HG03064 (cell line): ENCODE data around the gene NOL3.
"Not testable (repeated sequence)": the region's sequence is repeated elsewhere in the genome, so short reads cannot be mapped to it uniquely, and the experiment has no call there.

Experiments used
- ATAC-seq: cut with Tn5 transposase; IDR thresholded peaks from one replicate; pipeline ENCODE4 v1.9.1; 2021; ENCODE audit warnings: low read depth; ENCODE audit not compliant: unreplicated experiment

NOL3 gene

DNA sequence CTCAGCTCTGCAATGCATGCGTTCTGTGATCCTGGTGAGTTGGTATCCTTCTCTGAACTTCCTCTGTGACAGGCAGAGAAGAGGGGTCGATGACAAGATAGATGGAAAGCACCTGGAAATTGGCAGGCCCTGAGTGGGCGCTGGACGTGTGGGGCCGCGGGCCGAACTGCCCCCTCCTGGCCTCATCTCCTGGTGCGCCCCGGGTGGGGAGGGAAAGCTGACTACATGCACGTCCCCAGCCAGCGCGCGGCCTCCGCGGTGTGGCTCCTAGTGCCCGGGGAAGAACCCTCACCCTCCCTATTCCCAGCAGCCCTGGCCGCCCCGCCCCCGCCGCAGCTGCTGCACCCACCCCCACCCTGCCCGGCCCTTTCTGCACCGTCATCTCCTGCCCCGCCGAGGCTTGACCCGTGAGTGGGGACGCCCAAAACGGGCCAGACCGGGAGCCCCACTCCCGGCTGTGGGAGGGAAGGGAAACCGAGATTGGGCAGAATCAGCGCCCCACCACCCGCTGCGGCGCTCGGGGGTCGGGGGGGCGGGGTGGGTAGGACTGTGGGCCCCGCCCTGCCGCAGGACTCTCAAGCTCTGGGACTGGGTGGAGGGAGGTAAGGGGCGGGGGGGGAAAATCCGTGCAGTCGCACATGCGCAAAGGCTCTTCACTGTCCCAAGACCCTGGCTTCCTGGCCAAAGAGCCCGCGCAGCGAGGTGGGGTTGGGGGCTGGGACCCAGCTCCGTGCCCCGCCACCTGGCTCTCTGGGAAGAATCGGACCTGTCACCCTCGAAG lies at the start of gene NOL3:
TSS of gene NOL3 (plus strand) at position 371 of the 781 bp plus-strand sequence.
- ATAC-seq, result peak; percentile 39

DNA sequence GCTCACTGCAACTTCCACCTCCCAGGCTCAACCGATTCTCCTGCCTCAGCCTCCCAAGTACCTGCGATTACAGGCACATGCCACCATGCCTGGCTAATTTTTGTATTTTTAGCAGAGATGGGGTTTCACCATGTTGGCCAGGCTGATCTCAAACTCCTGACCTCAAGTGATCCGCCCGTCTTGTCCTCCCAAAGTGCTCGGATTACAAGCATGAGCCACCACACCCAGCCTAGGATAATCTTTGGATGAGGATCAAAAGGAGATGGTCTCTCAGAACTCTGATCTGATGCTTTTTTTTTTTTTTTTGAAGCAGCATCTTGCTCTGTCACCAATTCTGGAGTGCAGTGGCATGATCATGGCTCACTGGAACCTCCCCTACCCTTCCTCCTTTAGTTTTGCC lies 47.5 kb upstream of the NOL3 start:
- ATAC-seq, result not testable (repeated sequence)

DNA sequence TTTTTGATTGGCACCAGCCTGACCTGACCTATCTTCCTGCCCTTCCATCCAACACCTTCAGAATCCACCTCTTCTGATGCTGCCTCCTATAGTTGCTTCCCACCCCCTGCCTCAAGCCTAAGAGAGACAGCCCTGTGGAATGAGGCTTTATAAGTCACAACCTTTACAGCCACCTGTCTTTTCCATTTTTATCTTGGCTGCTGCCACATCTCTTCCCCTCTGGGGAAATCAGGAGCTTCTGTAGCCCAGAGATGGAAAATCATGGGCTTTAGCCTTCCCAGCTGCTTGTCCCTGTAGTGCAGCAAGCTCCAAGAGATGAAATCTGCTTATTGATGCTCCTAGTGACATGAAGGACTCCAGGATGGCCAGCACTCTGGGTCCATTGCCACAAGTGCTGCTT lies 41.9 kb upstream of the NOL3 start:
- no peak for ATAC-seq

DNA sequence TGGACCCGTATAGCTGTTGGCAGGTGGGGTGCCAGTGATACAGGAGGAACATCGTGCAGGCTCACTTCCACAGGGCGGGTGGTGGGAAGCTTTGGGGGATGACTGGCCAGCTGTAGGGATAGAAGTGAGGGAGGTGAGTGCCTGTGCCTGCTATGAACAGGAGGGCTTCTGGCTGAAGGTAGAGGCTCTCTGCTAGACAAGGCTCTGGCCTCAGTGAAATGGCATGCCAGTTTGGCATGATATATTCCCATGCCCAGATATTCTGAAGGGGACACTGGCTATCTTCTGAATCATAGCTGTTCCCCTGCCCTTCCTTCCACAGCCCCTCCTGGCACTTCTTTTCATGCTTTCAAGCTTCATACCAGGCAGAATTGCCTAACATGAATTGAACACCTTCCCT lies 41.5 kb upstream of the NOL3 start:
- ATAC-seq, result no peak

DNA sequence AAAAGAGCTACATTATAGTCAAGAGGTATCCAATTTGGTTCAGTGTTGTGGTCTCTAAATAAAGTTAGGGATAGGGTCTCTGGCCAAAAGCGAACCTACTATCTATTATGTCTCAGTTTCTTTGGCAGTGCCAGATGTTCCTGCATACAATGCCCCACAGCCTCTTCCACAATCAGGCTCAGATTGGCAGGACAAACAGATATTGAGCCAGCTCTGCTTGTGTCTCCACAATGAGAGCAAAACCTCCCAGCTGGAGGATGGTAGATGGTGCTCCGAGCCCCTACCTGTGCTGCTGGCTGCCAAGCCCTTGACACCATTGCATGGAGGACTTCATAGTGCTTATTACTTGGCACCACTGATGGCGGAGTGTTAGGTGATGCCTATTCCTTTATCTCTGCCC lies 40.9 kb upstream of the NOL3 start:
- ATAC-seq, result no peak

DNA sequence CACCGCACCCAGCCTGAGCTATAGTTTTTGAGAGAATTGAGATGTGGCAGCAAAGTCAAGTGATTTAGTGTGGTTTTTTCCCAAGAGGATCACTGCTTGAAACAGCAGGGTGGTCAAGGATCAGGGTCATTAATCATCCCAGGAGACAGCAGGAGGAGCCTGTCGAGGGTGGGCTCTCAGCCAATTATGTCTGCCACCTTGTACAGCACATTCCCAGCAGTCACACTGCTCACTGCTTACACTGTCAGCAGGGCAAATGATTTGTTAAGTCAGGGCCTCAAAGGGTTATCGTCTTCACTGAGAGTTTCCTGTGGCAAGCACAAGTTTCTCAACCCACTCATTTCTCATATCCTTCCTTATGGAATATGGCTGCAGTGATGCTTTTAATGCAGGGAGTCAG lies 32.7 kb upstream of the NOL3 start:
- ATAC-seq, result no peak

DNA sequence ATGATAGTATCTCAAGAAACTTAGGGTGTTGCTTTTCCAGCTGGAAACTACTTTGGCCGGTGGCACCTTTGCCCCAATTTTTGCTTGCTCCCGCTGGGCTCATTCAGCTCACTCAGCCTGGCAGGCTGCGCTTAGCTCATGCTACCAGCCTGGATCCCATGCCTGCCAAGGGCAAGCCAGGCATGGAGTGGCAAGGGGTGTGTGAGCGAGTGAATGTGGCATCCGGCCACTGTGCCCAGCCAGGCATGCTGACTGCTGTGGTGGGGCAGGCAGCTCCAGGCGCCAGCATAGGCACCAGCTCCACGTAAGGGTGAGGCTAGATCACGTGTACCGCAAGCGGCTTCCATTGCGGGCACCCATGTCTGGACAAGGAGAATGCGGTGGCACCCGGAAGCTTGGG lies 28.9 kb upstream of the NOL3 start:
- ATAC-seq, result no peak

DNA sequence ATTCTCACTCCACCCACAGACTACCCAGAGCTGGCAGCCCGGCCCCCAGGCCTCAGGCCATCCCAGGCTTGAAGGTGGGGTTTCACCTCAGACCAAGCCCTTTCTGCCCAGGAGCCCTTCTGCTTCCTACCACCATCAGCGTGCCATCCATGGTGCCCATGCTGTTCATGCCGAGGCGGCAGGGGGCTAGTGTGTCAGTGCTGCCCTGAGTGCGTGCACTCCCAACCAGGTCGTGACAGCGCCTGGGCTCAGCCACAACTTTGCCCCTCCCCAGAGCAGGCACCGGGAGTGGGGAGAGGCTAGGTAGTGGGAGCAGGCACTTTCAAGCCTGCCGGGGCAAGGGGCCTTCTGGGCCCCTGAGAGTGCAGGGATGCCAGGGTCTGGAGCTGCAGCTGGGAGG lies 28.0 kb upstream of the NOL3 start:
- no peak for ATAC-seq

DNA sequence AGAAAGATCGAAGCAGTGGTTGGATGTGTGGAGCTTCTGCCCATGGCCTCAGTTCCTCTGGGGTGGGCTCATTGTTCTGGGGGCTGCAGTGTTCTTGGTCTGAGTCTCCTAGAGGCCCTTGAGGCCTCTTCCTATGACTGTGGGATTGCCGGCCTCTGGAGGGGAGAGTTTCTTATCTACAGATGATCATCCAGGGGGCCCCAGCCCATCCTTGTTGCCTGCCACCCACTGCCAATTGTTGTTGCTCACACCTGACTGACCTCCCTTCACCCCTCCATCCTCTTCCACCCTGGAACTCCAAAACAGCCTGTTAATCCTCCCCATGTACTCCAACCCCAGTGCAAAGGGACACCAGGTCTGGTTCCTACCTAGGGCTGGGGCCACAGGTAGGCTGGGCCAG lies 25.4 kb upstream of the NOL3 start:
- no peak for ATAC-seq

DNA sequence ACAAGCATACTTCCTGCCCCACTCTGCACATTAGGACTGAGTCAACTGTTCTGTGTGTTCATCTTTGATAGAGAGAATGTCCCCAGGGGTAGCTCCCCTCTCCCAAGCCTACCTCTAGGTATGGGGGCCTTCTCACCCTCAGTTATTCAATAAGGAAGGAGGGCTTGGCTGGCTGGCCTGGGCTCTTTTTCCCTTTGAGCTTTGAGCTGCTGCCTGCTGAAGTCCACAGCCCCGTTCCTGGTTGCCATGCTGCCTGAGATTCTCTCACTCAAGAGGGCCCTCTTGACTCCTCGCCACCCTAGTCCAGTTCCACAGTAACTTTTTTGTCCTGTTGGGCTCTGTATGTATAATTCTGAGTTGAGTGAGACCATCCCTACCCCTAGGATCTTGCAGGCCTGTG lies 24.6 kb upstream of the NOL3 start:
- no peak for ATAC-seq

DNA sequence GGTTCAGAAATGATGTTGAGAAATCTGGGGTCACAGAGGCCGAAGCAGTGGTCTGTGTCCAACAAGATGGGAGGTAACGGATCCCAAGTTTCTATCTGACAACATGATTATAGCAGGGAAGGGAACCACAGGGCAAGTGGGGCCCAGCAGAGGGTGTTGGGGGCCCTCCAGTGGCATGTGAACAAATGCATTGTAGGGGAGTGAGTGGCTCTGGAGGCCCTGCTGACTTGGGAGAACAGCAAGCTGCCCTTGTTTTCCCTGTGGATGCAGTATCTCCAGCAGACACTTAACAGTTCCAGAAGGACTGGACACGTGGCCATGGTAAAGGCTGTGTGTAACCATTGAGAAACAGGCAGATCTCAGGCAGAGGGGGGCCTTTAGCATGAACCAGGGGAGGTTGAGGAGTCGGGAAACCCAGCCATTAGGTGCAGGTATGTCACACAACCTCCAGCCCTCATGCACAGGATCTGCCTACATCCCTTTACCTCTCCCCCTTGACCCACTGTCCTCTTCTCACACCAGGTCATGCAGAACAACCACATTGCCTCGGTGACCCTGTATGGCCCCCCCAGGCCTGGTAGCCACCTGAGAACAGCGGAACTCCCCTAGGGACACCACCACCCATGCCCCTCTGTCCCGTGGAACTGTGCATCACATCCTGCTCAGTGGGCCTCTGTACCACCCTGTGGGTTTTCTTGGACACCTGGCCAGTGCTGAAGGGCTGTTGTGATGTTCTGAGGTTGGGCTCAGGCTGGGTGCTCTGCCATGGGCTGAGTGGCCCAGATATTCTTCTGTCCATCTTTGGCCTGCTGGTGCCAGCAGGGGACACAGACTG lies 23.6 kb upstream of the NOL3 start:
- ATAC-seq, result no peak

DNA sequence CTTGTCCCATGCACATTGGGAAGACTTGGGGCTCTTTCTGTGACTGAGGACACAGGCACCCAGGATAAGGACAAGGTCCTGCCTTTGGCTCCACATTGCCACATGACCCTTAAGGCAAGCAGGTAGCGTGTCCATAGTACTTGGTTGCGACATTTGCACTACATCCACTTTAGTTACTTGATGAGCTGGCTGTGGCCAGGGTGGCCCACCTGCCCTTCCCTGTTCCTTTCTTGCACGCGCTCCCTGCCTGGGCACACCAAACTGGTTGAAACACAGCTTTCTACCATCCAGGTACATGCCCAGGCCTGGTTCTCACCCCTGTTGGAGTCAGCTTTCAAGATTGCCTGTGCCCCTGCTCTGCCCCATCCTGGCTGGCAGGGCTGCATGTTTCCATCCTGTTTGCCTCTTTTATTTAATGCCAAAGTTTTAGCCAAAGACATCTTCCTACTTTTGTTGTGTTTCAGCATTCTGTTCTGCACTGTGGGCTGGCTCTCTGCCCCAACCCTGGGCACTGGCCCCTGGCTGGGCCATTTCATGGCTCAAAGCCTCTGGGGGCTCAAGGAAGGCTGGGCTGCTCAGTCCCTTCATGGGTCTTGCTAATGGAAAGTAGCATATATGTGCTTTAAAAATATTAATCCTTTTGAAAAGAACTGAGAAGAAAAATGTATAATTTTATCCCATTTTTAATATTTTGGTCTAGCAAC lies 22.7 kb upstream of the NOL3 start:
- ATAC-seq, result no peak

DNA sequence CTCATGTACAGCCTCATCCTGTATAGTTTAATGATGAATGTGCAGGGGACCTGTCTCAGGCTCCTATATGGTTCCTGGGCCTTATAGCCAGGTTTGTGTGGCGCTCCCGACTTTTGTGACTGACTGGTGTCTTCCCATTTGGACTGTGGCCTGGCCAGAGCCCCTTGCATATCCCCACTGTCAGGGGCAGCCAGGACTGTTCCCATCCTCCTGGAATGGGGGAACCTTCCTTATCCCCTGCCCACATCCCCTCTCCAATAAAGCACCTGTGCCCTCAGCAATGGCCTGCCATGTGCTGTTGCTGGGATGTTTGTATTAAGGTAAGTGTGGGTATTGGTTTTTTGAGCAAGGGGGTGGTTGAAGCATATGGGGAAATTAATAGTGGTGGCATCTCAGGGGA lies 22.1 kb upstream of the NOL3 start:
- no peak for ATAC-seq

DNA sequence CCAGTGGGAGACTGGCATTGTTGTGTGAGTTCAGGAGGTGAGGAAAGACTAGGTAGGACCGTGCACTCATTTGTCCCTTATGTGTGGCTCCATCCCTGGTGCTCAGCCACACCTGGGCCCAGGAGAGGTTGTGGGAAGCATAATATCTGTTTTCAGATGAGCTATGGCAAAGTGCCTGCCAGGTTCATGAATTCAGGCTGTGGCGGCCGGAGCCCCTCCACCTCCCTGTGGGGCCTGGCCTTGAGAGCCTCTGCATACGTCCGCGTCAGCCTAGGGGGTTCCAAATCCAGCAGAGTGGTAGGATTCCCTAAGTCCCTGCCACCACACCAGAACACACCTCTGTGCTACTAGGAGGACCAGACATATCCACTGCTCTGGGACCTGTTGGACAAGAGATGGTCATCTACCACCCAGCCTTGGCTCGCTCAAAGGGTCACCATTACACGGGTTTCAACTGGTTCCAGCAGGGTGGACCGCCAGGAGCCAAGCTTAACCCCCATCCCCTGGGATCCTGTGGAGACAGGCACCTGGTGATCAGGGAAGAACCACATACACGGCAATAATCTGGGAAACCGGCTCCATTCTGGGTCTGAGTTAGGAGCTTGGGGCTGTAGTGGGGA lies 21.6 kb upstream of the NOL3 start:
- ATAC-seq, result no peak

DNA sequence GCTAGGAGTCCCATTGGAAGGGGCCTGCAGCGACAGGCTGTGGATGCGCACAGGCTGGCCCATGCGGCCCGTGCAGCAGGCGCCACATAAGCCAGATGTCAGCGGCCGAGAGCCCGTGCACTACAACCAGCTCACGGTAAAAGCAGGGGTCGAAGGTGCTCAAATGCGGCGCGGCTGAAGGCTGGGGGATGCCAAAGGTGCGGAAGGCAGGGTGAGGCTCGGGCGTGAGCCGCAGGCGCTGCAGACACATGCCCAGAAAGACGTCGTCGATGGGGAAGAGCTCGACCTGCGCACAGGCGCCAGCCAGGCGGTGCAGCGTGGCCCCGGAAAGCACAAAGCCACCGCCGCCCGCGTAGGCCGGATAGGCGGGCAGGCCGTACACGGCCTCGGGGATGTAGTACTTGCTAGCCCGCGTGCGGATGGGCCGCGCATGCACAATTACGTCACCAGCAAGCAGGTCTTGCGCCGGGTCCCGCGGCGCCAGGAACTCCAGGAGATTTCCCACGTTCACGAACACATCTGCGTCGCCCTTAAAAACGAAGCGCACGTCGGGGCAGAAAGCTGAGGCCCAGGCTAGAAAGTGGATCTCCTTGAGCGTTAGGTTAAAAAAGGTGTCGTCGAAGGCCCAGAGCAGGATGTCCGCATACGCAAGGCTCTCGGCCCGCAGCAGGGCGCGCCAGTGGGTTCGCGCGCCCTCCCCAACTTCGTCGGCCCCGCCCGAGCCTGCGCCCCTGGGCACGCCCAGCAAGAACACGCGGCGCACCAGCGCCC lies 20.9 kb upstream of the NOL3 start:
- no peak for ATAC-seq

DNA sequence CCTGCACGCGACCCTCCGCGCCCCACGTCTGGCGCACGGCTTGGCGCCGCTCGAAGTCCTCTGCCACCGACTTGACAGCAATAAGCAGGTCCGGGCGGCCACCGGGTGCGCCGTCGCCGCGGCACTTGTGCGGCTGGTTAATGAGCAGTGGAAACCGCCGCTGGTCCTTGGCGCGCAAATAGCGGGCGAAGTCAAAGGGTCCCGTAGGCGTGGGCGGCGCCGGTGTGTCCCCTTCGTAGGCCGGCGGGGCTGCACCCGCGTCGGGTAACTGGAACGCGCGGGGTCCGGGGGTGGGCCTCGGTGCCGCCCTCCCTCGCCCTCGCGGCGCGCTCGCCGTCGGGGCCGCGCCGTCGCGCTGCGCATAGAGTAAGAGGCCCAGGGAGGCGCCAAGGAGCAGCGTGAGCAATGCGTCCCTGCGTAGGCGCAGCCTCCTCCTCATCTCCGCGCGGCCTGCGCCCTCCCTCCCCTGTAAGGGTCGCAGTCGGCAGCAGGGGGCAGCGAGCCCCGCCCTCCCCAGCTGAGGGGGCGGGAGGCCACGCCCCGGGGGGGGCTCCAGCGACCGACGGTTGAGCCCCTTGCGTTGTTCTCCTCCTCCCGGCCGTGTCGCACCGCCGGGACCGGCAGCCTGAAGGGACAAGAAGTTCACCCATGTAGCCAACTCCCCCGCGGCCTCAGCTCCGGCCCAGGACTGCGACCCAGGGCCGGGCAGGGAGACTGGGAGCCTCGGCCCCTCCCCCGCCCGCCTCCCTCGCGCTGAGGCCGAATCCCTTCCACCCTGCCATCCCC lies 20.1 kb upstream of the NOL3 start:
- ATAC-seq, result no peak

DNA sequence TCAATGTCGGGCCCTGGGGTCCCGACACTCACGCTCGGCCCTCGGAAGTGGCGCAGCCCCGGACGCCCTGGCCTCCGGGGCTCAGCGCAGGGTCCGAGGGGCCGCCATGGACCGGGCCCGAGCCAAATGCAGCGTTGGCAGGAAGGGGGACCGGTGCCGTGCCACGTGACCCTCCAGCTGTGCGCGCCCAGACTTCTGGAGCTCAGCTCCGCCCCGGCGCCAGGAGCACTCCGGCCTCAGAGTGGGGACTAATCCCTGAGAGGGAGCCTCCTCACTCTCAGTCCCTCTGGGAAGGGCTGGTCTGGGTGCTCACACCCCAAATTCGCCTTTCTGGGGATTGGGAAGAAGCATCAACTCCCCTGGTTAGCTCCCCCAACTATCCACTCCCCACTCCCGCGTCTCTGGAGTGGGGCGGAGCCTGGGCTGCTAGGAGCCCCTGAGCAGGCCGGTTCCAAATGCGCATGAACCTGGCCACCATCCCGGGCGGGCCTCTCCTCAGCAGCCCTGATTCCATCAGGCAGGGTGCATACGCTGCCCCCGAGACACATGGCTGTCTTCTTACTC lies 19.4 kb upstream of the NOL3 start, which contains the start of gene B3GNT9:
TSS of gene B3GNT9 (minus strand) at position 166 of the 564 bp plus-strand sequence. CDS start 513 bp downstream, outside the sequence.
- no peak for ATAC-seq

DNA sequence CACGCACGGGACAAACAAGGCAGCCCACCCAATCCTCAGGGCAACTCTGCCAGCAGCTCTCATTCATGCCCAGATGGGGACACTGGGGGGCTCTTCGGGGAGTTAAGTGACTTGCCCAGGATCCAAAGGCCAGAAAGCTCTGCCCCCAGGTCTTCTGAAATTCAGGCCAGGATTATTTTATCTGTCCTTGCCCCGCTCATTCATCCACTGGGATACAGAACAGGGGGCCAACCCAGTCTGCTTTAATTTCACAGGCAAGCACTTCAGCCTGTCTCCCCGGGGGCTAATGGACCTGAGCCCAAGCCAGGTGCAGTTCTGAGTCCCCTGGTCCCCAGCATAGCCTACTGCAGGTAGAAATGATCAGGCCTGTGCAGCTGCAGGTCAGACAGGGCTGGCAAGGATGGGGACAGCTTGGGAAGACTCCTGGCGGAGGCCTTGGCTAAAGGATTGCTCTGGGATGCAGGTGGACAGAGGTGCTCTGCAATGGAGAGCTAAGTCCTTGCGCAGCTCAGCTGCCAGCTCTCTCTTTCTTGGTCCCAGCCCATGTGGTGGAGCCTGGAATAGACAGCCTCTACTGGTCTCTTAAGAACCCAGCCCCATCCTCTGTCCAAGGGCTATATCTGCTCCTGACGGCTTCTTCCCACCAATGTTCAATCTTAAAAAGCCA lies 18.8 kb upstream of the NOL3 start:
- ATAC-seq, result no peak
